Bone marrow (tissue), 2 donors: ENCODE measurements around the gene ASAH2B.

Experiments
- DNase-seq, 2 donors: peaks; one replicate each; lab custom pipeline; 2025; lab: John Stamatoyannopoulos, UW

The ASAH2B gene

GRCh38 chr10:50798297-50798696, 58.6 kb downstream of the ASAH2B start:
- DNase-seq: no peak

GRCh38 chr10:50799595-50799994, 59.9 kb downstream of the ASAH2B start:
- no peak for DNase-seq

DNA sequence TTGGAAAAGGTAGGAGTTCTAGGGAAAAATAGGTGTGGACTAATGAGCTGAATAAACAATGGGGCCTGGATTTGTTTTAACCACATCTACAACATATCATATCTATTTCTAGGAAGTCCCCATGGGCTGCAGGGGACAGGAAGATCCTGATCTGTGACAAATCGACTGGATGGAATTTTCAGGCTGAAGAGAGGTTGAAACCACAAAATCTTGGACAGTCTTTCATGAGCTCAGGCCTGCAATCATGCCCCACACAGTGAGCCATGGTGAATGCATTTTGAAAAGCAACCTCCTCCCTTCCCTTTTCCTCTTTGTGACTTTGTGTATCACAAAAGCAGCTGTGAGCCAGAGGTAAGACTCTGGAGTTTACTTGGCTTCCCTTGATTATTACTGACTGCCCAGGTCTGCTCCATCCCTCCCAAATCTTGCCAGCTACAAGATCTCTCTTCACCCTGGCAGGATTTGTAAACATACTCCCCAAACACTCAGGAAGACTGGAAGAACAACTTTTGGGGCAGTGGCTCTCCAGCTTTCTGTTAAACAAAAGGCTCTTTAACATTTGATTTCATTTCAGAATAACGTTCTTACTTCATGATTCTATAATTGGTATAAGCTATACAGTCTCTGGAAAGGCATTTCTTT, 66.4 kb downstream of the ASAH2B start:
- no peak for DNase-seq

- DNase-seq: no peak
Observed at GRCh38 chr10:50807851-50808776, 68.4 kb downstream of the ASAH2B start.
